Measurements from ENCODE around the gene ZNF554.

GRCh38 chr19:2809387-2810140 lies 10.1 kb upstream of the ZNF554 start:
- TF ChIP-seq CTCF (IDR thresholded peaks at IDR 0.05) (no peak), POLR2A (IDR thresholded peaks at IDR 0.05) (no peak), POLR2AphosphoS5 (IDR thresholded peaks at IDR 0.05) (no peak)
